NOMO-1 (cell line): ENCODE results near the gene ZKSCAN3.
"Not testable (repeated sequence)": the region's sequence is repeated elsewhere in the genome, so short reads cannot be mapped to it uniquely, and the experiment has no call there.

Source experiments
- DNase-seq, 2 experiments: peaks; one replicate each; lab custom pipeline; 2025; ENCODE audit not compliant: unreplicated experiment in 2 of 2; lab: John Stamatoyannopoulos, UW

ZKSCAN3 gene

GRCh38 chr6:28349892-28350737, at the start of gene ZKSCAN3:
Gene ZKSCAN3, plus strand, starts transcription at chr6:28349947. Its CDS starts 9,640 bp downstream, at chr6:28359587.
- peak; percentile 85 to 87 for DNase-seq

GRCh38 chr6:28303570-28303969, 46.2 kb upstream of the ZKSCAN3 start:
- DNase-seq, result no peak

GRCh38 chr6:28306363-28306762, 43.4 kb upstream of the ZKSCAN3 start:
- DNase-seq, result not testable (repeated sequence)

DNA sequence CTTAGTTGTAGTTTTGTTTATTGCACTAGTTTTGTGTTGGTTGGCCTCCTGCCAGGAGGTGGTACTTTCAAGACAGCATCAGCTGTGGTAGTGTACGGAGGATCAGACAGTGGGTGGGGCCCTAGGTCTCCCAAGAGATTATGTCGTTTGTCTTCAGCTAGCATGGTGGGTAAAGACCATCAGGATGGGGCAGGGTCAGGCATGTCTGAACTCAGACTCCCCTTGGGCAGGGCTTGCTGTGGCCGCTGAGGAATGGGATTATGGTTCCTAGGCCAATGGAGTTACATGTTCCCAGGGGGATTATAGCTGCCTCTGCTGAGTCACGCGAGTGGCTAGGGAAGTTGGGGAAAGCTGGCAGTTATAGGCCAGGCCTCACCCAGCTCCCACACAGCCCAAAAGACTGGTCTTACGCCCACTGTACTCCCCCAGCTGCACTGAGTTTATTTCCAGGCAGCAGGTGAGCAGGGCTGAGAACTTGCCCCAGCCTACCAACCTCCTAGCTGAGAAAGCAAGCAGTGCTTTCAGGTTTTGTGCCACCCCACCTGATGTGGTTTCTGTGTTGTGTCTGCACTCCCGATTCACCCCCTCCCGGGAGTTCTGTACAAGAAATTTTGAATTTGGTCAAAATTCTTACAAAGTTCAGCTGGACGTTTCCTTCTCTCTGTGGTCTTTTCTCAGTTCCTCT, 38.5 kb upstream of the ZKSCAN3 start:
- no peak for DNase-seq

DNA sequence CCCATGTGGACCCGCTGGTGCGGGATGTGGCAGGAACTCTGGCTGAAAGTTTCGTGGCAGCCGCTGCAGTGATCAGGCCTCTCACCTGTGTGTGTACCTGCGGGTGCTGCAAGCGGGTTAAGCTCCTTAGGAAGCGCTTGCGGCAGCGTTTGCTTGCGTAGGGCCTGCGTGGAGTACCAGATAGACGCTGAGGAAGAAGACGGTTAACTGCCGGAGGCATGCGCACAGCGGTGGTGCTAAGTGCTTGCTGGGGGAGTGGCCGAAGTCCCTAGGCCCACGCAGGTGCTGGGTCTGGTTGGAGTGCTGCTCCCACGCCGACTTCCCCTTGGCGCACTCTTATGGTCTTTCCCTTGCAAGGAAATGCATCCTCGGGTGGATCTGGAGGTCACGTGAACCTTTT, 36.8 kb upstream of the ZKSCAN3 start:
- no peak for DNase-seq

DNA sequence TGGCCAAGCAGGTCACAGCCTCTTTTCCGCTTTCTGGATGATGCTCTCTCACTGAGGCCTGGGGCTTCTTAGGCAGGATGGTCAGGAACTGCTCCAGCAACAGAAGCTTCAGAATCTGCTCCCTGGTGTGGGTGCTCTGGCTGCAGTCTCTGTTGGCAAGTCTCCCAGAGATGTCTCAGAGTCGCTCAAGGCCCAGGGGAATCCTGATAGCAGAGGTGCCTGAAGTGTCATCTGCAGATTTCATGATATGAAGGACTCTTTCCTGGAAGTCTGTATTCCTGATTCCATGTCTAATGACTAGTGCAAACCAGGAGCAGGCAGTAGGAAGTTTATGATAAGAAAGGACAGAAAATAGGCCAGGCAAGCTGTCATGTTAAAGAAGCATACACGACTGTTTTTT, 34.1 kb upstream of the ZKSCAN3 start:
- no peak for DNase-seq

GRCh38 chr6:28317866-28318265, 31.9 kb upstream of the ZKSCAN3 start:
- DNase-seq, result not testable (repeated sequence)

DNA sequence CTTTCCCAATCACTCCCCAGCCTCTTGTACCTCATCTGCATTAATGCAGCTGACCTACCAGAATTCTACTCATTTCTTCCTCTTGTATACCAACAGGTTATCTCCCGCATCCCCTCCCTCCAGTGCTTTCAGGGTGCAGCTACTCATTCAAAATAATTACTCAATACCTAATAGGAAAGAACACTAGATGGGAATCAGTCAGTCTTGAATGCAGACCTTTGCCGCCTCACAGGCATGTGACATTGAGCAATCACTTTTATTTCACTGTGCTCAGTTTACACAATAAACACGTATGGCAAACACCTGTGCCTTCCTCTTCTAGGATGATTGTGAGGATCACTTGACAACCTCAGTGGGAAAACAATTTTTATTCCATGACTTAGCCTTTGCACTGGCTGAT, 27.1 kb upstream of the ZKSCAN3 start:
- no peak for DNase-seq

DNA sequence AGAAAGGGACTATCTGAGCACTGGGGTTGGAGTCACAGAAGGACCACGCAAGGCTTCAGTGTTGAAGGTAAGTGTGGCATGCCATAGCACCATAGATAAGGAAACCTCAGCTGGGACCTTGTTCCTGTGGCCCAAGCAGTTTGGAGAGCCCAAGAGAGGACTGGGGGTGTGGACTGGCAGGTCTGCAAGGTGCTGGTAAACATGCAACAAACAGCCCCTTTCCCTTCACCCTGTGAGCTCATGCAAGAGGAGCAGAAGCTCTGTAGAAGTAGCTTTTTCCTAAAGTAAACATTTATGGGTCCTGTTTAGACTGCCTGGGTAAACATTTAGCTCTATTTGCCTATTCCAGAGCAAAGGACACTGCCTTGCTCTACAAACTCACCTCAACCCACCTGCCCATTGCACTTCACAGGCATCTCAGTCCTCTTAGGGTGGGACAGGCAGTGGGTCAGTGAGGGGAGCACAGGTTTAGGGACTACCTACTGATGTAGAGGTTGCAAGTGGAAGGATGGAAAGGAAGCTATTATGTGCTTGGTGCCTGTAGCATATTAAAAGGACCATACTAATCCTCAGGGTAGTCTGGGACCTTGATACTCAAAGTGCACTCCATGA, 25.8 kb upstream of the ZKSCAN3 start:
- no peak for DNase-seq

GRCh38 chr6:28326371-28326948, 23.3 kb upstream of the ZKSCAN3 start:
- no peak for DNase-seq

DNA sequence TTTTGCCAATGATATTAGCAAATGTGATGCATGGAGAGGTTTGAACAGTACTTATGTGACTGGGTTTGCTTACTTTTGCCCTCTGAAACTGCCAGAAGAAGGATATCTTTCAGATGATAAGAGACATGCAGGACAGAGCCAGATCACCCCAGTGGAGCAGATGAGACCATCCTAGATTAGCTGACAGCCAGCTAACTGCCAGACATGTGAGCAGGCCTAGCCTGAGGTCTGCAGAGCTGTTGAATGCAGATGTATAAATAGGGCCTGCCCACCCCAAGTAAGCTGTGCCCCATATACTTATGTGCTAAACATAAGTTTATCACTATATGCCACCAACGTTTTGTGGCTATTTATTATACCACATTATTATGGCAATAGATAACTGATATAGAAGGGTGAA, 19.7 kb upstream of the ZKSCAN3 start:
- DNase-seq, result no peak

GRCh38 chr6:28333047-28333446, 16.7 kb upstream of the ZKSCAN3 start:
- no peak for DNase-seq

- no peak for DNase-seq
Observed at GRCh38 chr6:28333599-28334018, 16.1 kb upstream of the ZKSCAN3 start.

DNA sequence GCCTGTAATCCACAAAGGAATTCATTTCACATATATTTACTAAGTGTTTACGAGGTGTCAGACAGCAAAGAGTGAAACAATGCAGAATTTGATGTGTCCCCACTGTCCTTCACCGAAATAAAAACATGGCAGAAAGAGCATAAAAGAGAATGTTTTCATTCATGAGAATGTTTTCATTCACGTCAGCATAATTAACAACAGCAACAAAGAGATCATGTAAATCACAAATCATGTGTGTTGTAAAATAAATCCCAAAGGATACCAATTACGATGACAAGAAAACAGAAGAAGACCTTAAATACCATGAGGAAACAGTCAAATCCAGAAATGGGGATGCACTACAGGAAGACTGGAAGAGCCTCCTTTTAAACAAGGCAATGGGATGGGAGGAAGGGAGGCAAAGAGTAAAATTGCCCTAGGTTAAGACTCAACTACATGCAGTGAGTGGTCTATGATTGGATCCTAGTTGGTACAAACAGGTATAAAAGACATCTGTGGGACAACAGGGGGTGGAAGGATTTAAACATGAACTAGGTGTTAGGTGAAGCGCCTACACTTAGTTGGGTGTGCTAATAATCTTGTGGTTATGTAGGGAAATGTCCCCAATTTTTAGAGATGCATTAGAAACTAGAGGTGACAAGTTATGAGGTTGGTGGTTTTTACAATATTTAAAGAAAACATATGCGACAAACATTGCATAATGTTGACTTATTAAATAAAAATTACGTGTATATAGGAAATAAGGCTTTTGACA, 15.3 kb upstream of the ZKSCAN3 start:
- no peak for DNase-seq

- no peak for DNase-seq
Observed at GRCh38 chr6:28335040-28335563, 14.6 kb upstream of the ZKSCAN3 start.

- DNase-seq, result peak; percentile 82 to 91
Observed at GRCh38 chr6:28335564-28336283, 14.0 kb upstream of the ZKSCAN3 start, which contains the start of gene ZSCAN31. Gene ZSCAN31, minus strand, starts transcription at chr6:28336148. Its CDS starts 6,465 bp downstream, at chr6:28329683.

DNA sequence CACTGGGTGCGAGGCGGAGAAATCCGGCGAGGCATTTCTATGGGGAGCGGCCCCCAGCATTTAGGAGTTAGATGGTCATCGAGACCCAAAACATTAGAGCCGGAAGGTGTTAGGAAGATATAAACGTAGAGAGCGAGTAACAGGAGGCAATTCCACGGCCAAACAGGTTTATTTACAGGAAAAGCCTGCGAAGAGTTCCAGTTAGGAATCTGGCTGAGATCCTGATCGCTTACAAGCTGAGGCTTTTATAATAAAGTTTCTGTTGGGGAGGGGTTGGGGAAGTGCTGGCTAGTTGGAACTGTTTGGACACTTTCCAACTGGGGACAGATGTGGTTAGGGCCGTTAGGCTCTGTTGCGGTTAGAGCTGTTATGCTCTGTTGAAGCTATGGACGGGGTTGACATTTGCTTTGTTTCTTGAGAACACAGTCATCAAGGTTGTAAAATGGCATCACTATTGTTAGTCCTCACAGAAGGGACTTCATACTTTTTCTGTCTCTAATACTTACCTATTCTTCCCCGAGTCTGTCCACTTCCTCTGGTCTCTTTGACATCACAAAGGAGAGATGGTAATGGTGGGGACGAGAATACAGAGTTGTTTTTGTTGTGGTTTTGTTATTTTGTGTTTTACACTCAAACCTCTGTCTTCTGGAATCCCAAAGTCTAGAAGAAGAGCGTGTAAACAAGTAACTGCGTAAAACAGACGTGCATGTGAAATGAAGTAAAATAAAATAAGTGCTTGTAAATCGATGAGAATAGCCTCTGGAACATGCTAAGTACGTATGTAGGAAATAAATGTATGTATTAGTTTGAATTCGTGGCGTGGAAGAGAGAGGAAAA, 13.2 kb upstream of the ZKSCAN3 start:
- DNase-seq, result peak; percentile 68 to 73

DNA sequence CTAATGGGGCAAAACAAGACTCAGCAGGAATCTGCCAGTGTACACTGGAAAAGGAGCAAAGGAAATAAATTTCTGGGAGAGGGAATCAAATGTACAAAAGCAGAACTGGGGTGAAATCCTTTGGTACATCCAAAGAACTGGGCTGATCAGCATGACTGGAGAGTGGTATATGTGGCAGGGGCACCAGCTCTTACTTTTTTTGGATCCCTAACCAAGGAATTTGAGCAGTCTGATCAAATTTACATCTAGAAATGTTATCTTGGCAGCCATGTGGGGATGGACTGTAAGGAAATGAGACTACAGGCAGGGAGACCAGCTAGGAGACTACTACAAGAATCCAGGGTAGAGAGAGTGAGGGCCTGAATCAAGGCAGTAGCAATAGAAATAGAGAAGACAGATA, 12.6 kb upstream of the ZKSCAN3 start:
- DNase-seq, result no peak
